Common myeloid progenitor, CD34-positive (primary cell): ENCODE measurements around the gene BRD1.

ENCODE experiments used
- CTCF ChIA-PET: fragments of 350-600 bp; sonication (Branson Sonifier 250); formaldehyde crosslinking; loops from one replicate; lab custom pipeline; 2021; ENCODE audit warnings: antibody characterized with exemption; lab: Charles Lee
- POLR2A ChIA-PET: fragments of 350-600 bp; sonication (Branson Sonifier 250); formaldehyde crosslinking; loops from one replicate; lab custom pipeline; 2021; ENCODE audit warnings: antibody characterized with exemption; lab: Charles Lee
- DNase-seq, 3 donors: peaks; one replicate each; pipeline versions ENCODE4 v3.0.0 to v3.0.0-alpha.2; 2013
- H3K27ac ChIP-seq, 2 experiments: 1 replicate in 1 of 2; 2 replicates in 1 of 2; pipeline ENCODE4 v1.7.0; 2013; ENCODE audit warnings: inconsistent platforms in 2 of 2, low read length in 2 of 2, mild to moderate bottlenecking in 2 of 2, low read depth in 1 of 2, moderate library complexity in 1 of 2; ENCODE audit not compliant: severe bottlenecking in 2 of 2, insufficient read depth in 1 of 2, poor library complexity in 1 of 2
- H3K27me3 ChIP-seq, 5 experiments: replicated peaks in 2 of 5; 1 replicate in 3 of 5; 2 replicates in 2 of 5; pipeline versions ENCODE4 v1.6.1 to v1.7.0; 2013; ENCODE audit warnings: low read length in 4 of 5, mild to moderate bottlenecking in 2 of 5, moderate library complexity in 2 of 5, inconsistent platforms in 1 of 5; ENCODE audit not compliant: insufficient read depth in 5 of 5, control insufficient read depth in 4 of 5
- H3K36me3 ChIP-seq, 4 experiments: 1 replicate in 2 of 4; 2 replicates in 2 of 4; pipeline versions ENCODE4 v1.6.1 to v1.7.0; 2013; ENCODE audit warnings: low read length in 3 of 4, control low read depth in 1 of 4, mild to moderate bottlenecking in 1 of 4; ENCODE audit not compliant: control insufficient read depth in 4 of 4, insufficient read depth in 4 of 4
- H3K4me1 ChIP-seq, 4 experiments: 1 replicate in 3 of 4; 2 replicates in 1 of 4; pipeline versions ENCODE4 v1.6.1 to v1.7.1; 2013; ENCODE audit warnings: low read length in 3 of 4, mild to moderate bottlenecking in 3 of 4, control low read depth in 1 of 4, inconsistent platforms in 1 of 4, moderate library complexity in 1 of 4; ENCODE audit not compliant: control insufficient read depth in 4 of 4, insufficient read depth in 4 of 4; ENCODE audit errors: control extremely low read depth in 1 of 4
- H3K4me3 ChIP-seq, 7 experiments: 1 replicate in 4 of 7; 2 replicates in 3 of 7; pipeline versions ENCODE4 v1.5.1 to v1.7.0; 2013; ENCODE audit warnings: mild to moderate bottlenecking in 7 of 7, low read length in 6 of 7, moderate library complexity in 6 of 7, inconsistent platforms in 2 of 7, low read depth in 2 of 7, control low read depth in 1 of 7; ENCODE audit not compliant: insufficient read depth in 4 of 7, control insufficient read depth in 1 of 7; ENCODE audit errors: extremely low read depth in 1 of 7
- H3K9me3 ChIP-seq, 5 experiments: 1 replicate in 4 of 5; 2 replicates in 1 of 5; pipeline versions ENCODE4 v1.6.1 to v1.7.1; 2013; ENCODE audit warnings: low read length in 4 of 5, mild to moderate bottlenecking in 2 of 5, inconsistent platforms in 1 of 5, low read depth in 1 of 5, moderate library complexity in 1 of 5; ENCODE audit not compliant: control insufficient read depth in 4 of 5, insufficient read depth in 2 of 5; ENCODE audit errors: control extremely low read depth in 1 of 5
- WGBS: methylation state at CpG from one replicate; pipeline ENCODE4 v1.1.5; 2013; ENCODE audit not compliant: insufficient coverage; 5-methylcytosine and 5-hydroxymethylcytosine counted together

Gene BRD1

GRCh38 chr22:49779211-49779610, 48.5 kb downstream of the BRD1 start:
- peaks cover 0 to 11% (median 5%) of the 10 kb centered on the region in 4 experiments for H3K4me1 ChIP-seq
- ChIA-PET CTCF (no interaction called here), POLR2A (no interaction called here)
- H3K36me3 ChIP-seq, result peaks cover 9 to 85% (median 67%) of the 10 kb centered on the region in 4 experiments
- H3K9me3 ChIP-seq, result no peaks in the 10 kb centered on the region
- H3K27me3 ChIP-seq, result no peaks in the 10 kb centered on the region
- WGBS, result 99% methylated on average over 13 of the region's 13 CpGs
- H3K27ac ChIP-seq, result no peak overlapping the region
- no peak for DNase-seq
- no peak overlapping the region for H3K4me3 ChIP-seq

GRCh38 chr22:49777569-49778249, 50.0 kb downstream of the BRD1 start:
- CTCF ChIA-PET, result interaction anchor here (1.1 kb wide), 1 partner anchor 9 kb away, joined by 3 read pairs; no protein-coding TSS in a partner anchor
- peaks cover 5 to 82% (median 62%) of the 10 kb centered on the region in 4 experiments for H3K36me3 ChIP-seq
- peaks cover 0 to 22% (median 14%) of the 10 kb centered on the region in 4 experiments for H3K4me1 ChIP-seq

DNA sequence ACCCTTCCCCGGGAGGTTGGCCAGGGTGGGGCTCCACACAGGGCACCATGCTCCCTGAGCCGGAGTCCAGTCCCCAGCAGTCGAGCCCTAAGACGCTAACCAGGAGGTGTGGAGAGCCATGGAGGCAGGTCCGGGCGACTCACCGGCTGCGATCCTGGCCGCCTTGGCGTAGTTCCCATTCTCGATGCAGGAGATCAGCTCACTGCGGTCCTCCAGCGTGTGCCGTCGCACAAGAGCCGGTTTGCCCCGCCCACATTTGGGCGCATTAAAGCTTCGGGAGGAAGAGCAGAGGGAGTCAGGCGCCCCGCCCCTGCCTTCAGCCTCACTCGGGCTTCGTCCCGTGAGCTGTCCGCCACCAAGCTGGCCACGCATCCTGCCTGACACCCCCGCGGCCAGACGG, 50.8 kb downstream of the BRD1 start:
- H3K27ac ChIP-seq, result no peak overlapping the region
- peaks cover 5 to 87% (median 60%) of the 10 kb centered on the region in 4 experiments for H3K36me3 ChIP-seq
- CTCF ChIA-PET, result interaction anchor here (1.6 kb wide), 1 partner anchor 13 kb away, joined by 4 read pairs; no protein-coding TSS in a partner anchor

More at GRCh38 chr22:49777569-49778249, 50.0 kb downstream of the BRD1 start:
- POLR2A ChIA-PET, result no interaction called here
- H3K4me3 ChIP-seq, result no peak overlapping the region
- H3K27me3 ChIP-seq, result no peaks in the 10 kb centered on the region
- no peak overlapping the region for H3K27ac ChIP-seq
- WGBS, result 95% methylated on average over 40 of the region's 40 CpGs
- DNase-seq, result no peak
- H3K9me3 ChIP-seq, result no peaks in the 10 kb centered on the region

DNA sequence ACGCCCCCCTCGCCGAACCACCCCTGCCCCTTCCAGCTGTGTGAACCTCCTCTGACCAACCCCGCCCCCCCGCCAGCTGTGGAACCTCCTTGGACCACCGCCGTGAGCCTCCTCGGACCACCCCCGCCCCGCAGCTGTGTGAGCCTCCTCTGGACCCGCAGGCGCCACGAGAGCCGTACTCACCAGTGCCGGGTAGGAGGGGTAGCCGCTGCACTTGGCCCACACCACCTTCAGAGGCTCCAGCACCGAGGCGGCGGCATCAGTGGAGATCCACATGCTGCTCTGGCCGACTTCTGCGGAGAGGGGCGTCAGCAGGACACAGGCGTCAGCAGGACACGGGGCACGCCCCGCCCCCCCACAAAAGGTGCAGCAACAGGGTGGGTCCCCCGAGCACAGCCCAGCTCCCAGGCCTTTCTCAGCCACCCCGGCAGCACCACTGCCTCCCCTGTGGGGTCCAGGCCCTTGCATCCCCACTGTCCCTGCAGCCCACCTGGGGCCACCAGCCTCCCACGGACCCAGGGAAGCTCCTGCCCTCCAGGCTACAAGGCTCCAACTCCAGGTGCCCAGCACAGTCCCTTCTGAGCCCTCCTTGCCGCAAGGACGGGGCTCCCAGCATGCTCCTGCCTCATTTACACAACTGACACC, 51.7 kb downstream of the BRD1 start:
- Histone ChIP-seq H3K4me3 (no peak overlapping the region), H3K36me3 (peaks cover 5 to 80% (median 56%) of the 10 kb centered on the region in 4 experiments), H3K27ac (no peak overlapping the region), H3K27me3 (no peaks in the 10 kb centered on the region), H3K4me1 (peaks cover 0 to 39% (median 22%) of the 10 kb centered on the region in 4 experiments), H3K9me3 (no peaks in the 10 kb centered on the region)
- POLR2A ChIA-PET, result interaction anchor here (0.6 kb wide), 1 partner anchor 106 kb away, joined by 4 read pairs; no protein-coding TSS in a partner anchor
- CTCF ChIA-PET, result interaction anchor here (0.6 to 1.6 kb wide), 3 partner anchors 9 to 62 kb away, joined by 3 to 4 read pairs (median 3); no protein-coding TSS in a partner anchor
- no peak for DNase-seq
- 94% methylated on average over 27 of the region's 31 CpGs for WGBS

More for the DNA sequence above, 50.8 kb downstream of the BRD1 start:
- Histone ChIP-seq H3K9me3 (no peaks in the 10 kb centered on the region), H3K4me1 (peaks cover 0 to 30% (median 19%) of the 10 kb centered on the region in 4 experiments), H3K4me3 (no peak overlapping the region), H3K27me3 (no peaks in the 10 kb centered on the region)
- POLR2A ChIA-PET, result no interaction called here
- no peak for DNase-seq
- 92% methylated on average over 29 of the region's 29 CpGs for WGBS

DNA sequence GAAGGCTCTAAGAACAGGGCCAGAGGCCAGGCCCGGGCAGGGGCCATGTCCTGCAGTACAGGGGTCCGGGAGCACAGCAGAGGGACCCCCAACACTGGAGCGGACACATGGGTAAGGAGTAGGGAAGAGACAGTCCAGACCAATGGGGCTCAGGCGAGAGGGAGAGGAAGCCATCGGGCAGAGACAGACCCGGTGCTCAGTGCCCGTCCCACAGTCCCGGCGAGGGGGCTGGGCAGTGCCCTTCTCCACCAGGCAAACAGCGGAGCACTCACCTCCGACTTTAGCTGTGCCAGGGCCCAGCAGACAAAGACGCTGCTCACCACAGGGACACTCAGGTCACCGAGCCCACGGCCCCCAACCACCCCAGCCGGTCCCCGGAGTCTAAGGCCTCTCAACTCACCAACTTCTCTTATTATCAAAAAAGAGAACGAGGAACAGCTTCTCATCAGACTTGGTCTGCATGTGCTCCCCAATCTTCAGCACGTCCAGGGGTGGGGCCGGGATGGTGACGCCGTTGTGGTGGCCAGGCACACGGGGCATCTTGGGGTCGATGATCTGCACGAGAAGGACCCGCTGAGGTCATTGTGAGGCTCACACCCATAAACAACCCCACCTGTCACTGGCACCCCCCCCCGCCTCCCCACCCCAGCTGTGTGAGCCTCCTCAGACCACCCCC, 52.3 kb downstream of the BRD1 start:
- H3K27me3 ChIP-seq, result no peaks in the 10 kb centered on the region
- ChIA-PET POLR2A (interaction anchor here (0.6 kb wide), 1 partner anchor 105 kb away, joined by 4 read pairs; no protein-coding TSS in a partner anchor), CTCF (interaction anchor here (0.9 to 1.6 kb wide), 3 partner anchors 8 to 15 kb away, joined by 3 to 4 read pairs (median 3); no protein-coding TSS in a partner anchor)
- 97% methylated on average over 16 of the region's 26 CpGs for WGBS
- H3K4me1 ChIP-seq, result peaks cover 0 to 41% (median 24%) of the 10 kb centered on the region in 4 experiments
- H3K27ac ChIP-seq, result no peak overlapping the region
- H3K4me3 ChIP-seq, result no peak overlapping the region
- DNase-seq, result no peak
- H3K36me3 ChIP-seq, result peaks cover 5 to 74% (median 55%) of the 10 kb centered on the region in 4 experiments
- H3K9me3 ChIP-seq, result no peaks in the 10 kb centered on the region

- ChIA-PET POLR2A (no interaction called here), CTCF (interaction anchor here (0.9 to 1.4 kb wide), 3 partner anchors 8 to 14 kb away, joined by 3 read pairs; no protein-coding TSS in a partner anchor)
- H3K27ac ChIP-seq, result no peak overlapping the region
- H3K4me3 ChIP-seq, result no peak overlapping the region
- H3K36me3 ChIP-seq, result peaks cover 5 to 67% (median 50%) of the 10 kb centered on the region in 4 experiments
- WGBS, result 88% methylated on average over 16 of the region's 21 CpGs
- peak in 1 of 3 donors; percentile 31 for DNase-seq
- H3K4me1 ChIP-seq, result peaks cover 0 to 41% (median 25%) of the 10 kb centered on the region in 4 experiments
- H3K27me3 ChIP-seq, result no peaks in the 10 kb centered on the region
- no peaks in the 10 kb centered on the region for H3K9me3 ChIP-seq
Observed at GRCh38 chr22:49774499-49775151, 53.0 kb downstream of the BRD1 start.
